ENCODE results near the gene RALA.
"Not testable (repeated sequence)": the region's sequence is repeated elsewhere in the genome, so short reads cannot be mapped to it uniquely, and the experiment has no call there.

RALA gene

GRCh38 chr7:39688611-39689480 lies 65.5 kb downstream of the RALA start:
- DNase-seq, result peak; percentile 53

- peak; percentile 45 for DNase-seq
These were observed 68.4 kb downstream of the RALA start for GRCh38 chr7:39691821-39692220.

- DNase-seq, result not testable (repeated sequence)
These were observed 69.7 kb downstream of the RALA start for GRCh38 chr7:39693086-39693485.

- DNase-seq, result no peak
These were observed 70.4 kb downstream of the RALA start for GRCh38 chr7:39693812-39694211.

- no peak for DNase-seq
These were observed 72.6 kb downstream of the RALA start for GRCh38 chr7:39695852-39696586.

- DNase-seq, result peak; percentile 8
These were observed 73.3 kb downstream of the RALA start for GRCh38 chr7:39696631-39697030.

GRCh38 chr7:39697483-39697882 lies 74.1 kb downstream of the RALA start:
- peak; percentile 71 for DNase-seq

GRCh38 chr7:39700165-39700564 lies 76.8 kb downstream of the RALA start:
- DNase-seq, result no peak

- DNase-seq, result no peak
These were observed 77.6 kb downstream of the RALA start for GRCh38 chr7:39700932-39701331.

- peak; percentile 46 for DNase-seq
These were observed 78.8 kb downstream of the RALA start for GRCh38 chr7:39702133-39702532.

GRCh38 chr7:39703144-39703543 lies 79.8 kb downstream of the RALA start:
- no peak for DNase-seq

GRCh38 chr7:39709029-39709428 lies 85.7 kb downstream of the RALA start:
- DNase-seq, result no peak

- peak; percentile 82 for DNase-seq
These were observed 86.5 kb downstream of the RALA start for GRCh38 chr7:39709768-39710311.

- no peak for DNase-seq
These were observed 89.4 kb downstream of the RALA start for GRCh38 chr7:39712751-39713150.

- DNase-seq, result no peak
These were observed 91.2 kb downstream of the RALA start for GRCh38 chr7:39714447-39715091.

GRCh38 chr7:39720586-39720985 lies 97.2 kb downstream of the RALA start:
- peak; percentile 53 for DNase-seq

- no peak for DNase-seq
These were observed 98.0 kb downstream of the RALA start for GRCh38 chr7:39721345-39721744.

GRCh38 chr7:39721919-39722597 lies 98.7 kb downstream of the RALA start:
- DNase-seq, result no peak

GRCh38 chr7:39727231-39728012 lies 104.0 kb downstream of the RALA start:
- DNase-seq, result no peak

GRCh38 chr7:39732837-39733804 lies 109.7 kb downstream of the RALA start:
- DNase-seq, result peak; percentile 98

Measured in fibroblast of skin of abdomen (primary cell).